ENCODE results near the gene NIPAL3.
"Not testable (repeated sequence)": the region's sequence is repeated elsewhere in the genome, so short reads cannot be mapped to it uniquely, and the experiment has no call there.

The NIPAL3 gene

DNA sequence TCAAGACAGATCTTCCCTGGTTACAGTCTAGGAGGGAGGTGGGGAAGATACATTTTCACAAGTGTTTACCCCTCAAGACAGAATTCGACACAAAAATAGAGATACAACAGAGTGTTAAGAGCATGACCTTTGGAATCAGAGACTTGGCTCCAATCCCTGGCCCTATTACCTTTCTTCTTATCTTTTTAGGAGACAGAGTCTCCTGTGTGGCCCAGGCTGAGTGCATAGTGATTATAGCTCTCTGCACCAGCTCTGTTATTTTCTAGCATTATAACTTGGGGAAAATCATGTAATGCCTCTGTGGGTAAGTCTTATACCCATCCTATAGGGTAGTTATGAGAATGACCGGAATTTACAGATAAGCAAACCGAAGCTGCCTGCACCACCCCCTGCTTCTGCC, 9.8 kb downstream of the NIPAL3 start:
- no peak for DNase-seq

DNA sequence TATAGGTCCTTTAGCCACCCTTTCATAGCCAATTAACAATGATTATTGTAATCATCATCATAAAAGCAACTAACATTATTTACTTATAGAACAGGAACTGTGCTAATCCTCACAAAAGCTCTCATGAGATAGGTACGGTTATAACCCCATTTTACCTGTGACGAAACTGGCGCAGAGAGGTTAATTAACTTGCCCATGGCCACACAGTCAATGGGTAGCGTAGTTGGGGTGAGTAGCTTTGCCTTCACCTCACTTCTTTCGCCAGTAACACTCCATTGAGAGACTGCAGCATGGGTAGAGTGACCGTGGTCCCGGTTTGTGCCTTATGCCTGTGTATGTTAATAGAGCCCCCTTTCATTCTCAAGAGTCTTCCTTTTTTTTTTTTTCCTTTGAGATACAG, 10.3 kb downstream of the NIPAL3 start:
- no peak for DNase-seq

DNA sequence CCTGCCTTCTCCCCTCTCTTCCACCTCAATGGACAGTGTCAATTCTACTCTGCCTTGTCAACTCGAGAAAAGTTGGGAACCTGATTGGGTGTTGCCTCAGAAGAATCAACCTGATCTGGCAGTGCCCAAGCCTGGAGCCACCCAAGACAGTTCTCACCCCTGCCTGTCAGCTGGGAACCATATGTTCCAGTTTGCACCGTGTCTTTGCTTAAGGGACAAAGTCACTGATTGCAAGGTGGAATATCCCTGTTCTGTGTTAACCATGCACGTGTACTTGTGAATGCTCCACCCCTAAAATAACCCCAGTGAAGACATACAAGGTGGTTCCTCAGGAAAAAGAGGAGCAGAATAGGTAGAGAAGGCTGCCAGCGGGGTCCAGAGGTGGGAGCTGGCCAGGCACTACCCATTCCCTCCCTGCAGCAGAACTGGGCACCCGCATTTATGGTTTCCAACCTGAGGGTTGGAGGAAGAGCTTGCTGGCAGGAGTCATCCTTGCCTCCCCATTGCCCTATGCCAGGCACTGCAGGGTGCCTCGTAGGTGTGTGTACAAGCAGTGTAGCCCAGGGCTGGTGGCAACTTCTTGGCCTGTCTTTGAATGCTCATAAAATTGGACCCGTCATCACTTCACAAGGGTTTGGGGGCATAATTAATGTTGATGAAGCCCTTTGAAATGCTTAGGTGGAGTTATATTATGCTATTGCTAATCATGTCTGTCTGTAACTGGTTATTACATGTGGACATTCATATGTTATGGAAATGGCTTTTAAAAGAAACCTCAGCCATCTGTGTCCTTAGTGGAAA, 11.3 kb downstream of the NIPAL3 start:
- no peak for DNase-seq

DNA sequence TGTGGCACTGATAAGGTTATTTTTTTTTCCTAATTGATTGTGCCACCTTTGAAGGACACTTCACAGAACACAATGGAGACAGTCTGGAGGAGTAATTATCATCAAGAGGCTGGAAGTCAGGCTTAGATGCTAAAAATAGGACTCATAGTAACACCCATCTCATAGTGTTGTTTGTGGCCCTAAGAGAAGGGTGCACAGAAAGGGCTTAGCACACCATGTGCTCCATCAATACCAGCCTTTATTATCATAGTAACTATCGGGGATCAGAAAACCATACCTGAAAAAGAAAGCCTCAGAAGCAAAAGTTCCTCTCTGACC, 11.9 kb downstream of the NIPAL3 start:
- DNase-seq, result no peak

DNA sequence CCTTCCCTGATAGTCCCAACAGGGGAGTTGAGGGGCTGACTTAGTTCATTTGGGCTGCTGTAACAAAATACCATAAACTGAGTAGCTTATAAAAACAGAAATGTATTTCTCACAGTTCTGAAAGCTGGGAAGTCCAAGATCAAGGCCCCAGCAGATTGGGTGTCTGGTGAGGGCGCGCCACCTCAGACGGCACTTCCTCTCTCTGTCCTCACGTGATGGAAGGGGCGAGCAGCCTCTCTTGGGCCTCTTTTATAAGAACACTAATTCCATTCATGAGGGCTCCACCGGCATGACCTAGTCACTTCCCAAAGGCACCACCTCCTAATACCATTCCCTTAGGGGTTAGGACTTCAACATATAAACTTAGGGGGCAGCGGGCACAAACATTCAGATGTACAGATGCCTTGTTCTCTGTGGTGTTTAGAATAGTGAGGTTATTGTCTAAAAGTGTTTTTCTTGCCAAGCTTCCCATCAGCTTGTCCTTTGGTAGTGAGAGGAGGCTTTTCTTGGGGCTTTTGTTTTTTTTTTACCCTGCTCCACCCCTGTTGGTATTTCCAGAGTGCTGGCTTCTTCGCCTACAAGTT, 20.3 kb downstream of the NIPAL3 start:
- no peak for DNase-seq

DNA sequence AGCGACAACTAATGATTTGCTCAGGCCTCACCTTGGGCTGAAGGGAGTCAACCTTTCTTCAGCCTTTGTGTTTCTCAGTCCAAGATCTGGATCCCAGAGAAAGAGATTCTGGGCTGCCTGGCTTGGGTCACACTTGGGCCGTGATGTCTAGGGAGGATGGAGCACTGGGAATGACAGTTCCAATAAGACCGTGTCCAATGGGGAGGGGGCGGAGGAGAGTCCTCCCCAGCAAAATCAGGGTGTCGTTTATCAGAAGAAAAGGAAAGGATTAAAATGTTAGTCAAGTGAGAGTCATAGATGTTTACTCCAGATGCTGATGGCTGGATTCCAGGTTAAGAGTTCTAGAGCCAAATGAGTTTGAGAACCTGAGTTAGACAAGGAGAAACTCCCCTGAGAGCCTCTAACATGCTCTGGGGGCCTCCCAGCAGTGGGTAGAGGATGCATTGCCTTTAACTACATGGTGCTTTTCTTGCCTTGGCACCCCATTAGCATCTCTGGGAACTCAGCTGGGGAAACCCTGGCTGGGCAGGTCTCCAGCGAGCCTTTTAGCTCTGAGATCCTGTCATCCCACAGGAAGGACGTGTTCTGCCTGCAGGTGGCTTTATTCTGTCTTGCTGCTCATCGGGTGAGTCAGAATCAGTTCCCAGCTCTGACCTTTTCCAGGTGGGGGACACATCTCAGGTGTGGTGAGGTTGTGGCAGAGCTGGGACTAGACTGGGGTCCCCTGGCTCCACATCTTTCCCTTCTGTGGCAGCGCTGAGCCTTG, 22.2 kb downstream of the NIPAL3 start:
- no peak for DNase-seq

DNA sequence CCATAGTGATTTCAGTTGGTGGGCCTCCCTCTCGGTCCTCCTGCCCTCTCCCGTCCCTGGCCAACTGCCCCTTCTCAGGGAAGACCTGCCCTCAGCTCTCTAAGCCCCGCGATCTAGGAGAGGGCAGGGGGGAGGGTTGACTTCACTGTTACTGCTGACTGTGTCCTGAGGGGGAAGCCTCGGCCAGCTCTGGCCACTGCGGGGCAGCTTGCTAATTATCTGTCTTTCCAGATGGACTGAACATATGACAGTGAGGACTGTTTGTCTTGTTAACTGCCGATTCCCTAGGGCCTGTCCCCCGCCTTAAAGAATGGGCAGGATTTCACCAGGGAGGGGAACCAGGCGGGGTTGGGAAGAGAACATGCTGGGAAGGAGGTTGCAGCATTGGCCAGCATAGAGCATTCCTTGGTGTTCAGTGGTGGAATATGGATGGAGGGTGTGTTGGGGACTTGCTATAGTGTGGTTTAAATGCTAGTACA, 22.9 kb downstream of the NIPAL3 start:
- DNase-seq, result no peak

DNA sequence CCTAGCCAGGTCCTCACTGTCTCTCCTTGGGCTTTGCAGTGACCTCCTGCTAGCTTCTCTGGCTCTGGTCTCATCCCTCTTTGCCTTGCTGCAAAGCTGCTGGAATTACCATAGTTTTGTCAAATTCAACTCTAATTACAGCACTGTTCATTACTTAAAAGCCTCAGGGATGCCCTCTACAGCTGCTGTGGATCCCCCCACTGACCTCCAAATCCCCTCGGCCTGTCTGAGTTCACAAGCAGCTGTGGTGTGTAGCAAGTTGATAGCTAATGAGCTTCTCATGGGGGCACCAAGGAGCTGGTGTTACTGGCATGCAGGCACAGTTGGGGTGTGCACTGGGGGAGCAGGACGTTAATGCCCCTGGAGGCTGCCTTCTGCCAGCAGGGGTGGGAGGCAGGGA, 24.8 kb downstream of the NIPAL3 start:
- no peak for DNase-seq

DNA sequence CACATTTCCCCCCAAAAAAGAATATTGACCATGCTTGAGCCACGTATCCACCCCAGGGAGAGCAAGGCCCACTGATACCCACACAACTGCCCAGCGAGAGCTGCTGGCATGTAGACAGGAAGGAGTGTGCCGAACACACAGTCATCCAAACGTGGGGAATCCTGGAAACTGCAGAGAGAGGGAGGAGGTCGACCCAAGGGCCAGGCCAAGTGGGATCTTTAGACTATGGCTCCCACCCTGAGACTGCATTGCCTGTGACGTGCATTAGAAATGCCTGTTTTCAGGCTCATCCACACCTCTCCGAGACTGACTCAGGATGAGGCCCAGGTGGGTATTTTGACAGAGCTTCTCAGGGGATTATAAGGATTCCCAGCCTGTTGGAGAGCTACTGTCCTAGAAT, 25.9 kb downstream of the NIPAL3 start:
- no peak for DNase-seq

DNA sequence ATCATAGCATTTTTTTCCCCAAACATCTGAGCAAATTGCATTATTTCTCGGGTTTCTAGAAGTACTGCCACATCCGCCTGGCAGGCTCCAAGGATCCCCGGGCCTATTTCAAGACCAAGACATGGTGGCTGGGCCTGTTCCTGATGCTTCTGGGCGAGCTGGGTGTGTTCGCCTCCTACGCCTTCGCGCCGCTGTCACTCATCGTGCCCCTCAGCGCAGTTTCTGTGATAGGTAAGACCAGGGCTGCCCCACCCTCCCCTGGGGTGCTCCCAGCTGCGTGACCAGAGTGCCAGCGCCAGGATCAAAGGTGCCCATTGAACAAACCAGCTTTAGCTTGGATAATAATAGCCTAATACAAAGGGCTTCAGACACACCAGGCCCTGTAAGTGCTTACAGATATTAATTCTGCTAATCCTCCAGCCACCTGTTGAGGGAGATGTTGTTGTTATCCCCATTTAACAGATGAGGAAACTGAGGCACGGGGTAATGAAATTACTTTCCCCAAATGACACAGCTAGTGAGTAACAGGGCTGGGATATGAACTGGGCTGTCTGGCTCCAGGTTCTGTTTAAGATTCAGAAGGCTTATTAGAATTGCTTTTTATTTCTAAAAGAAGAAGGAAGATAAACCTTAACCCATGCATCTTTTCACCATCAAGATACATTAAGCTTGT, 26.5 kb downstream of the NIPAL3 start:
- no peak for DNase-seq

DNA sequence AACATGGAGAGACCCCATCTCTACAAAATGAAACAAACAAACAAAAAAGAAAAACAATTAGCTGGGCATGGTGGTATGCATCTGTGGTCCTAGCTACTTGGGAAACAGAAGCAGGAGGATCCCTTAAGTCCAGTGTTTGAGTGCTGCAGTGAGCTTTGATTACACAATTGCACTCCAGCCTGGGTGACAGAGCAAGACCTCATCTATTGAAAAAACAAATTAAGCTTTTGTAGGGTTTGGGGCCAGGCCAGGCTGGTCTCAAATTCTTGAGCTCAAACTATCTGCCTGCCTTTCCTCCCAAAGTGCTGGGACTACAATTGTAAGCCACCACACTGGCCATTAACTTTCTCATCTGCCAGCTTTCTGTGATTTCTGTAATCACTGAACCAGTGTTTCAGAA, 27.2 kb downstream of the NIPAL3 start:
- DNase-seq, result no peak

DNA sequence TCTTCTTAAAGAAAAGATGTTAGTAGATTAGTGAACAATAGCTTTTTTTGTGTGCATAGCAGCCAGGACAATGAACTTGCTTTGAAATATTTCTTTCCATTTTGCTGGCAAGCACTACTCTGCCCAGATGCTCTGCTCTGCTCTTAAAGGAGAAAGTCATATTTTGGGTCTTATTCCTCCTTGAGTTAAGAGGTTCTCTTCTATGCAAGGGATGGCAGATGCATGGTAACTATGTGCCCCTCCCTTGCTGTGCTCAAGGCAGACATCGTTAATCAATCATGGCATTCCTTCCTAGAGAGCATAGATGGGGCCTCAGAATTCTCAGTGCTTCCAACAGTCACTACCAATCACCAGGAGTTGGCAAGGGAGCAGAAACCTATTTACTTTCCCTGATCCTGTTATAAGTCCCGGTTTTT, 27.6 kb downstream of the NIPAL3 start:
- DNase-seq, result no peak

DNA sequence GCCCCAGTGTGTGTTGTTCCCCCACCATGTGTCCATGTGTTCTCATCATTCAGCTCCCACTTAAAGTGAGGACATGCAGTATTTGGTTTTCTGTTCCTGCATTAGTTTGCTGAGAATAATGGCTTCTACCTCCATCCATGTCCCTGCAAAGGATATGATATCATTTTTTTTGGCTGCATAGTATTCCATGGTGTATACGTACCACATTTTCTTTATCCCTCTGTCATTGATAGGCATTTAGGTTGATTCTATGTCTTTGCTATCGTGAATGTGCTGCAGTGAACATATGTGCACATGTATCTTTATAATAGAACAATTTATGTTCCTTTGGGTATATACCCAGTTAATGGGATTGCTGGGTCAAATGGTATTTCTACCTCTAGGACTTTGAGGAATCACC, 30.8 kb downstream of the NIPAL3 start:
- not testable (repeated sequence) for DNase-seq

DNA sequence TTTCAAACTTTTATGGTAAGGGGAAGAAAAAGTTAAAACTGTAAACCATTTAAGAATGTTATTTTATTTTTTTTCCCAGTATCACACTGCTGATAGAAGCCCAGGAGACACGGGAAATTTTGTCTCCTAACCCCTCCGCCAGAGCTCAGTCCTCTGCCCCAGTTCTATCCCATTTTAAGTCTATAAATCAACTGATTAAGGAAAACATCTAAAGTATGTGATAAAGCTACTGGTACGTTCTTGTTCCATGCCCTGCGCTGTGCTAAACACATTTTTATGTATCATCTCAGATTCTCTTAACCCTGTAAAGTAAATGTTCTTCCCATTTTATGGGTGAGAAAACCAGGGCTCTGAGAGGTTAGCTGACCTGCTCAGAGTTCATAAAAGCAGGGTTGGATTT, 34.7 kb downstream of the NIPAL3 start:
- no peak for DNase-seq

DNA sequence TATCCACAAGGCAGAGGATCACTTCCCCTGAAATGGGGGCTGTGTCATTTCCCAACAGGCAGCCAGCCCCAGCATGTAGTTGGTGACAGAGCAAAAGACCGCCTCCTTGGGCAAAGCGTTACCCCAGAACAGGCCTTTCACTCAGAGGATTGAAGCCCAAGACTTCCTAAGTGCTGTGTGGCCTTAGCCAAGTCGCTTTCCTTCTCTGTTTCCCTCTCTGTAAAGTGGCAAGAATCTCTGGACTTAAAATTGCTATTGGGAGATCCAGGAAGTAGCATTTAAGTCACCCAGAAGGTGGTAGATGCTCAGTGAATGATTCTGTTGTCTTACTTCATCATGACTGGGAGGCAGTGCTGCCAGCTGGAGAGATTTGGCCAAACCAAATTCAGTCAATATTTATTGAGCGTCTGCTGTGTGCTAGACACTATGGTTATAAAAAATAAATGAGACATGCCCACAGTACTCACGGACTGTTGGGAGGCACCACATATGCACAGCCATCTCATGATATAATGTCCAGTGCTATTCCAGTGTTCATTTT, 35.3 kb downstream of the NIPAL3 start:
- DNase-seq, result no peak

DNA sequence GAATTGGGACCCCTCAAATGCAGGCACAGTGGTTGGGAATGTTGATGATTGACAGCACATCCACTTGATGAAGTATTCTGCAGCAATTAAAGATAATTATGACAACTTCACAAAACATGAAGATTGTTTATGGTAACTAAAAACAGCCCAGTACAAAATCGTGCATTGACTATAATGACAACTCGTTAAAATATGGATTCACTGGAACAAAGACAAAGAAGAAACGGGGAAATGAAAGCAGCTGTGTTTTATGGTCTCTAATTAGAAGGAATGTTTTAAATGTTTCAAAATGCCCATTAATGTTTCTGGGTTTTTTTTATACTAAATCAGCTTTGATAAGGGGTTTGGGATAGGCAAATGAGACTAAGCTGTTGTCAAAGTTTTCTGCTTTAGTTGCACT, 36.1 kb downstream of the NIPAL3 start:
- DNase-seq, result no peak

DNA sequence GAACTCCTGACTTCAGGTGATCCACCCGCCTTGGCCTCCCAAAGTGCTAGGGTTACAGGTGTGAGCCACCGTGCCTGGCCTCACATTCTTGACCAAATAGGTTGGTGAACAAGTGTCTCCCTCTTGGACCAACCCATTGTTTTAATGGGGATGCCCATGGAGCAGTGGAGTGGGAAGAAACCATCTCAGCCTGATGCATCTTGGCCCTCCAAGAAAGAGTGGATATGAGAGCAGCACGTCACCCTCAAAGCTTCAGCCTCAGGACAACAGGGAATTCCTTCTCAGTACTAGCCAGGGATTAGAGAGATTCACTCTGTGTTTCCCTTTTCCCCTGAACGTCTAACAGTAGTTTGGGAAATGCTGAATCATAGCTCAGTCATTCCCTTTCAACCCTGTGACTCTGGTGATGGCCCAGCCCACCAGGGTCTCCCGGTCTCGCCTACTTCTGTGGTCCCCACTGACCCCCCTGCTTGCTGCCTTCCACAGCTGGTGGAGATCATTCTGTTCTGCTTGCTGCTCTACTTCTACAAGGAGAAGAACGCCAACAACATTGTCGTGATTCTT, 37.4 kb downstream of the NIPAL3 start:
- no peak for DNase-seq

DNA sequence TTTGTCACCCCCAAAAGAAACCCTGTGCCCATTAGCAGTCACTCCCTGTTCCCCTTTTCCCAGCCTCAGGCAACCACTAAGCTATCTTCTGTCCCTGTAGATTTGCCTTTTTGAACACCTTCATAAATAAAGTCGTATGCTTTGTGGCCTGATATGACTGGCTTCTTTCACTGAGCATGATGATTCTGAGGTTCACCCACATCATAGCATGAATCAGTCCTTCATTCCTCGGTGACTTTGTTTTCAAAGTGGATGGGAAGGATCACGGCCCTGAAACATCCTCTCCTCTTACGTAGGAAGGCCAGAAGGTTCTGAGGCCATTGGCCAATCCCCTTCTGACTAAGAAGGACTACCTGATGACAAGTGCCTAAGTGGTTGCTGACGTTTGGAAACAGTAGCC, 39.1 kb downstream of the NIPAL3 start:
- DNase-seq, result no peak

DNA sequence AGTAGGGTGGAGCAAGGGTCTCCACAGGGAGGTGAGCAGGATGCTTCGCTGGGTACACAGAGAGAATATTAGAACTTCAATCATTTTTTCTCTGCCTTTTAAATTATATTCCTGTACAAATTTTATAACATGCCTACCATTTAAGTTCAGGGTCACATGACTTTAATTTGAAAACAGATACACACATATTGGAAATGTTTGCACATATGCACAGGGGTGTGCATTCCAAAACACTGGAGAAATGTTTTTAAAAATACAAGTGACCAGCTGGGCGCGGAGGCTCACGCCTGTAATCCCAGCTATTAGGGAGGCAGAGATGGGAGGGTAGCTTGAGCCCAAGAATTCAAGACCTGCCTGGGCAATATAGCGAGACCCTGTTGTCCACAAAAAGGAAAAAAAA, 39.7 kb downstream of the NIPAL3 start:
- no peak for DNase-seq

DNA sequence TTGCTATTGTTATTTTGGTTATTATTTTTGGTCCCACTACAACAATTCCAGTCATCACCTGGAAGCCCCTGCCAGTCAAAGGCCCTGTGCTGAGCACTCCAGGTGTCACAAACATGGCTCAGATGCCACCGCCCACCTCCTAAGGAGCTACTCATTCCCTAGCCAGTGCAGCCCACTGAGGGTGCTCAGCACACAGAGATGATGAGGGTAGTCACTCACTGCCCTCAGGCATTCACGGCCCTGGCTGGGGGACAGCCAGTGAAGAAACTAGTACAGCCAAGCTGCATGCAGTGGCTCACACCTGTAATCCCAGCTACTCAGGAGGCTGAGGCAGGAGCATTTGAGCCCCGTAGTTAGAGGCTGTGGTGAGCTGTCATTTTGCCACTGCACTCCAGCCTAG, 42.3 kb downstream of the NIPAL3 start:
- no peak for DNase-seq

DNA sequence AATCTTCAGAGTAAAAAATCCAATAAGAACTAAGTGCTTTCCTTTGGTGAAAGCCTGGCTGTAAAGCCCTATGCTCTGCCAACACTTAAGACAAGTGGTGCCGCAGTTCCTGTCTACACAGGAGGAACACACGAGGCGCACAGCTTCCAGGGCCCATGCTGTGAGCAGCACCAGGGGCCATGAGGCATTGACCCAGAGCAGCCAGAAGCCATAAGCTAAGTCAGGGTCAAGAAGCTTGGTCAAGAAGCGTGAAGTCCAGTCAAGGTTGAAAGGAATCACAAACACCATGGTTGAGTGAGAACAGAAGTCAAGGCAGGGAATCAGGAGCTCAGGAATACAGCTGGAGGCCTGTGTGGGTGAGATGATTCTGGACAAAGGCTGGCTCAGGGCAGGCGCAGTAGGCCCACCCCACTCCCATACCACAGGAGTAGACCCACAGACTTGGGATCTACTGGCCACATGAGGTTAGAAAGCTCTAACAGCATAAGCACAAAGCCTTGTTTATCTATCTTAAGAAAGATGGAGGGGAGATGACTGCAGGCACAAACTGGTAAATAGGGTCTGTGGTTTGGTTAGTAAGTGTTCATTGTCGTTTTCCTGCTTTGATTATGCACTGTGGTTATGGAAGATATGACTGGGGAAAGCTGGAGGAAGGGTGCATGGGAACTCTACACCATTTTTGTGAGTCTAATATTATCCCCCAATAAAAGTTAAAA, 44.1 kb downstream of the NIPAL3 start:
- no peak for DNase-seq

DNA sequence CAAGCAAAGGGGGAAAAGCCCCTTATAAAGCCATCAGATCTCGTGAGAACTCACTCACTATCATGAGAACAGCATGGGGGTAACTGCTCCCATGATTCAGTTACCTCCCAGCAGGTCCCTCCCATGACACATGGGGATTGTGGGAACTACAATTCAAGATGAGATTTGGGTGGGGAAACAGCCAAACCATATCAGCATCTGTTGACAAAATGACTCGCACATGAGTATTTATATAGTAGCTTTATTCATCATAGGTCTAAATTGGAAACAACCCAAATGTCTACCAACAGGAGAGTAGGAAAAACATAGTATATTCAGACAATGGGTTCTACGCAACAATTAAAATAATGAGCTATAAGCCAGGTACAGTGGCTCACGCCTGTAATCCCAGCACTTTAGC, 46.5 kb downstream of the NIPAL3 start:
- not testable (repeated sequence) for DNase-seq

Data from RPMI8226 (cell line).